ENCODE data around the gene OSBP2. TPM values are rescaled to one million over a fixed set of nuclear protein-coding genes. Genes with fewer than 3 reads are reported as not detected.

OSBP2 gene
- total and polyA plus RNA-seq, 3 donors from 2014 or later: 39.5 to 68.0 (median 45.4) TPM

GRCh38 chr22:30821381-30821780 lies 126.7 kb downstream of the OSBP2 start:
- no peaks in the 10 kb centered on the region for H3K9me3 ChIP-seq
- WGBS, 2 donors: 58 to 88% methylated on average over 12 of the region's 12 CpGs
- H3K4me1 ChIP-seq: peaks cover 6% of the 10 kb centered on the region
- H3K36me3 ChIP-seq (ENCODE audit: low read depth, missing control alignments): no peaks in the 10 kb centered on the region
- intact Hi-C loops (cut with DNase I; ENCODE audit: low total_unique reads): no loop called here
- no peaks in the 10 kb centered on the region for H3K27me3 ChIP-seq
- DNase-seq: no peak
- TF ChIP-seq CTCF (IDR thresholded peaks at IDR 0.05): no peak
- TF ChIP-seq POLR2A (IDR thresholded peaks at IDR 0.05): no peak
- H3K4me3 ChIP-seq: no peak overlapping the region
- H3K27ac ChIP-seq: no peak overlapping the region

GRCh38 chr22:30821863-30822215 lies 127.2 kb downstream of the OSBP2 start:
- TF ChIP-seq CTCF (IDR thresholded peaks at IDR 0.05) (no peak), POLR2A (IDR thresholded peaks at IDR 0.05) (no peak)
- DNase-seq: no peak
- WGBS, 2 donors: 16 to 24% methylated on average over 8 of the region's 8 CpGs
- Histone ChIP-seq H3K27me3 (no peaks in the 10 kb centered on the region), H3K36me3 (ENCODE audit: low read depth, missing control alignments) (no peaks in the 10 kb centered on the region), H3K9me3 (no peaks in the 10 kb centered on the region), H3K4me1 (peaks cover 6% of the 10 kb centered on the region), H3K27ac (no peak overlapping the region), H3K4me3 (peak overlapping the region in 1 of 2 donors; percentile 52)
- intact Hi-C loops (cut with DNase I; ENCODE audit: low total_unique reads): no loop called here

- H3K9me3 ChIP-seq: no peaks in the 10 kb centered on the region
- intact Hi-C loops (cut with DNase I; ENCODE audit: low total_unique reads): no loop called here
- H3K36me3 ChIP-seq (ENCODE audit: low read depth, missing control alignments): no peaks in the 10 kb centered on the region
- DNase-seq: no peak
- H3K4me1 ChIP-seq: peaks cover 6% of the 10 kb centered on the region
- WGBS, 2 donors: 2 to 3% methylated on average over 73 to 82 of the region's 87 CpGs
- TF ChIP-seq CTCF (IDR thresholded peaks at IDR 0.05): no peak
- TF ChIP-seq POLR2A (IDR thresholded peaks at IDR 0.05): no peak
- H3K27ac ChIP-seq: no peak overlapping the region
- no peaks in the 10 kb centered on the region for H3K27me3 ChIP-seq
- peak overlapping the region; percentile 31 to 52 for H3K4me3 ChIP-seq
Measured at GRCh38 chr22:30822216-30823014, 127.7 kb downstream of the OSBP2 start.

- H3K4me3 ChIP-seq: peak overlapping the region; percentile 31 to 52
- no peaks in the 10 kb centered on the region for H3K36me3 ChIP-seq (ENCODE audit: low read depth, missing control alignments)
- DNase-seq: no peak
- WGBS, 2 donors: 15 to 20% methylated on average over 11 of the region's 11 CpGs
- peaks cover 6% of the 10 kb centered on the region for H3K4me1 ChIP-seq
- no peak overlapping the region for H3K27ac ChIP-seq
- no peaks in the 10 kb centered on the region for H3K9me3 ChIP-seq
- no peaks in the 10 kb centered on the region for H3K27me3 ChIP-seq
- intact Hi-C loops (cut with DNase I; ENCODE audit: low total_unique reads): no loop called here
- no peak for TF ChIP-seq CTCF (IDR thresholded peaks at IDR 0.05)
- no peak for TF ChIP-seq POLR2A (IDR thresholded peaks at IDR 0.05)
Measured at GRCh38 chr22:30823015-30823370, 128.3 kb downstream of the OSBP2 start.

- H3K36me3 ChIP-seq (ENCODE audit: low read depth, missing control alignments): no peaks in the 10 kb centered on the region
- H3K4me3 ChIP-seq: no peak overlapping the region
- intact Hi-C loops (cut with DNase I; ENCODE audit: low total_unique reads): no loop called here
- 77 to 94% methylated on average over 4 to 8 of the region's 8 CpGs for WGBS, 2 donors
- no peaks in the 10 kb centered on the region for H3K27me3 ChIP-seq
- DNase-seq: no peak
- H3K9me3 ChIP-seq: no peaks in the 10 kb centered on the region
- H3K4me1 ChIP-seq: peaks cover 6% of the 10 kb centered on the region
- no peak overlapping the region for H3K27ac ChIP-seq
- TF ChIP-seq CTCF (IDR thresholded peaks at IDR 0.05): no peak
- no peak for TF ChIP-seq POLR2A (IDR thresholded peaks at IDR 0.05)
Measured at GRCh38 chr22:30824096-30824495, 129.4 kb downstream of the OSBP2 start.

All from testis (tissue), 3 donors.